Neural cell (in vitro differentiated cells): ENCODE measurements around the gene PLCB4. TPM values are rescaled to one million over a fixed set of nuclear protein-coding genes. Genes with fewer than 3 reads are reported as not detected.

Experiments used
- H2AFZ ChIP-seq: fragments of 200-600, 300-800 bp; sonication (generic), shearing (Covaris generic); 2 replicates; pipeline ENCODE4 v1.6.0; 2014; ENCODE audit warnings: low read depth, mild to moderate bottlenecking, antibody characterized with exemption, low read length, moderate library complexity
- H3F3A ChIP-seq: fragments of 200-600 bp; shearing (Covaris generic); 2 replicates; pipeline ENCODE4 v1.6.1; 2016; ENCODE audit warnings: mild to moderate bottlenecking, moderate library complexity, mixed read lengths, antibody characterized with exemption, low read length; ENCODE audit not compliant: insufficient read depth, poor library complexity, severe bottlenecking
- H3K27ac ChIP-seq: fragments of 200-600, 300-800 bp; sonication (generic), shearing (Covaris generic); 2 replicates; pipeline ENCODE4 v1.5.1; 2014; ENCODE audit warnings: mild to moderate bottlenecking, low read length, moderate library complexity
- H3K27me3 ChIP-seq: fragments of 300-800, 200-600 bp; sonication (generic), shearing (Covaris generic); 2 replicates; pipeline ENCODE4 v1.6.0; 2014; ENCODE audit warnings: mild to moderate bottlenecking, low read depth, low read length, moderate library complexity; ENCODE audit not compliant: insufficient read depth
- H3K36me3 ChIP-seq: fragments of 300-800, 200-600 bp; sonication (generic), shearing (Covaris generic); 2 replicates; pipeline ENCODE4 v1.5.1; 2014; ENCODE audit warnings: mild to moderate bottlenecking, antibody characterized with exemption, low read length, moderate library complexity; ENCODE audit not compliant: insufficient read depth
- H3K4me2 ChIP-seq: fragments of 300-800, 200-600 bp; sonication (generic), shearing (Covaris generic); 2 replicates; pipeline ENCODE4 v1.6.0; 2014; ENCODE audit warnings: mild to moderate bottlenecking, low read length
- H3K4me3 ChIP-seq: fragments of 300-800, 200-600 bp; sonication (generic), shearing (Covaris generic); 2 replicates; pipeline ENCODE4 v1.5.1; 2014; ENCODE audit warnings: mild to moderate bottlenecking, low read length, moderate library complexity
- H3K79me2 ChIP-seq: fragments of 200-600 bp; shearing (Covaris generic); replicated peaks from 2 replicates; pipeline ENCODE4 v1.6.0; 2014; ENCODE audit warnings: mild to moderate bottlenecking, low read length, moderate library complexity; ENCODE audit not compliant: insufficient read depth
- H3K9ac ChIP-seq: fragments of 300-800, 200-600 bp; sonication (generic), shearing (Covaris generic); 2 replicates; pipeline ENCODE4 v1.6.1; 2016; ENCODE audit warnings: mild to moderate bottlenecking, low read length, mixed read lengths
- H3K9me2 ChIP-seq: fragments of 200-600 bp; shearing (Covaris generic); 2 replicates; pipeline ENCODE4 v1.6.1; 2016; ENCODE audit warnings: mild to moderate bottlenecking, low read length, mixed read lengths; ENCODE audit not compliant: insufficient read depth
- H3K9me3 ChIP-seq: fragments of 200-600, 300-800 bp; sonication (generic), shearing (Covaris generic); 2 replicates; pipeline ENCODE4 v1.6.1; 2016; ENCODE audit warnings: mild to moderate bottlenecking, mixed run types, low read length, moderate library complexity, mixed read lengths
- H4K20me1 ChIP-seq: fragments of 200-600 bp; shearing (Covaris generic); 2 replicates; pipeline ENCODE4 v1.6.1; 2016; ENCODE audit warnings: mild to moderate bottlenecking, mixed run types; ENCODE audit not compliant: insufficient read depth
- CTCF ChIP-seq: fragments of 450-650 bp; IDR thresholded peaks from 2 replicates; pipeline ENCODE4 v1.5.1; 2014; ENCODE audit warnings: antibody characterized with exemption, mild to moderate bottlenecking, moderate library complexity; ENCODE audit not compliant: poor library complexity, severe bottlenecking
- EP300 ChIP-seq: fragments of 450-650 bp; conservative IDR thresholded peaks from 2 replicates; pipeline ENCODE4 v1.6.1; 2014; ENCODE audit warnings: antibody characterized with exemption, mild to moderate bottlenecking, moderate library complexity; ENCODE audit not compliant: poor library complexity, severe bottlenecking
- EZH2 ChIP-seq: fragments of 200-600, 300-800 bp; shearing (Covaris generic), sonication (generic); IDR thresholded peaks from 2 replicates; pipeline ENCODE4 v1.6.1; 2014; ENCODE audit warnings: antibody characterized with exemption, low read length, borderline replicate concordance, mild to moderate bottlenecking; ENCODE audit not compliant: insufficient read depth, poor library complexity, severe bottlenecking
- MXI1 ChIP-seq: fragments of 450-650 bp; conservative IDR thresholded peaks from 2 replicates; pipeline ENCODE4 v1.6.1; 2014; ENCODE audit warnings: antibody characterized with exemption, mild to moderate bottlenecking; ENCODE audit not compliant: poor library complexity, severe bottlenecking
- POLR2AphosphoS5 ChIP-seq: IDR thresholded peaks from 2 replicates; pipeline ENCODE4 v1.6.1; 2012
- RAD21 ChIP-seq: fragments of 450-650 bp; conservative IDR thresholded peaks from 2 replicates; pipeline ENCODE4 v1.6.1; 2014; ENCODE audit warnings: antibody characterized with exemption, mild to moderate bottlenecking, moderate library complexity
- REST ChIP-seq: IDR thresholded peaks from 2 replicates; pipeline ENCODE4 v1.6.1; 2012; ENCODE audit warnings: borderline replicate concordance
- SMC3 ChIP-seq: fragments of 450-650 bp; conservative IDR thresholded peaks from 2 replicates; pipeline ENCODE4 v1.6.1; 2014; ENCODE audit warnings: antibody characterized with exemption, mild to moderate bottlenecking, moderate library complexity; ENCODE audit not compliant: poor library complexity
- TAF1 ChIP-seq: IDR thresholded peaks from 2 replicates; pipeline ENCODE4 v1.6.1; 2012; ENCODE audit warnings: low read depth
- polyA plus RNA-seq: library from polyadenylated mRNA; depleted of rRNA; stranded (reverse); fragments of >200 nt; gene quantifications from 2 replicates; pipeline ENCODE4 v1.2.3, GENCODE V29; 2014

Gene PLCB4
- polyA plus RNA-seq, 1 donor from 2014 or later = 13.1 TPM

GRCh38 chr20:9294041-9294440, 225.2 kb downstream of the PLCB4 start:
- Histone ChIP-seq H2AFZ (no peak overlapping the region), H3F3A (no peaks in the 10 kb centered on the region), H3K36me3 (no peaks in the 10 kb centered on the region), H3K9me2 (no peaks in the 10 kb centered on the region), H3K9me3 (no peaks in the 10 kb centered on the region), H4K20me1 (no peaks in the 10 kb centered on the region), H3K9ac (no peak overlapping the region), H3K79me2 (no peaks in the 10 kb centered on the region), H3K27ac (no peak overlapping the region), H3K4me3 (no peak overlapping the region), H3K4me2 (no peak overlapping the region), H3K27me3 (no peaks in the 10 kb centered on the region)
- TF ChIP-seq CTCF = no peak
- no peak for TF ChIP-seq RAD21
- TF ChIP-seq REST = no peak
- TF ChIP-seq EZH2 = no peak
- no peak for TF ChIP-seq SMC3
- TF ChIP-seq MXI1 = no peak
- TF ChIP-seq EP300 = no peak
- TF ChIP-seq POLR2AphosphoS5 = no peak
- no peak for TF ChIP-seq TAF1

GRCh38 chr20:9298906-9299305, 230.0 kb downstream of the PLCB4 start:
- no peak overlapping the region for H2AFZ ChIP-seq
- no peak overlapping the region for H3K4me3 ChIP-seq
- no peaks in the 10 kb centered on the region for H3K9me2 ChIP-seq
- no peak overlapping the region for H3K27ac ChIP-seq
- no peaks in the 10 kb centered on the region for H3K79me2 ChIP-seq
- H3K9me3 ChIP-seq = no peaks in the 10 kb centered on the region
- no peaks in the 10 kb centered on the region for H3K36me3 ChIP-seq
- no peak overlapping the region for H3K4me2 ChIP-seq
- no peaks in the 10 kb centered on the region for H4K20me1 ChIP-seq
- TF ChIP-seq MXI1 = no peak
- no peak for TF ChIP-seq CTCF
- TF ChIP-seq REST = no peak
- TF ChIP-seq SMC3 = no peak
- no peak for TF ChIP-seq EZH2
- no peak for TF ChIP-seq RAD21
- TF ChIP-seq TAF1 = no peak
- TF ChIP-seq EP300 = no peak
- no peak for TF ChIP-seq POLR2AphosphoS5
- H3K27me3 ChIP-seq = no peaks in the 10 kb centered on the region
- H3F3A ChIP-seq = no peaks in the 10 kb centered on the region
- H3K9ac ChIP-seq = no peak overlapping the region
